HG02852 (cell line): ENCODE data around the gene PDE2A.

ENCODE experiments used
- ATAC-seq: cut with Tn5 transposase; IDR thresholded peaks from one replicate; pipeline ENCODE4 v1.9.1; 2021; ENCODE audit warnings: mild to moderate bottlenecking, moderate library complexity; ENCODE audit not compliant: unreplicated experiment

Gene PDE2A

DNA sequence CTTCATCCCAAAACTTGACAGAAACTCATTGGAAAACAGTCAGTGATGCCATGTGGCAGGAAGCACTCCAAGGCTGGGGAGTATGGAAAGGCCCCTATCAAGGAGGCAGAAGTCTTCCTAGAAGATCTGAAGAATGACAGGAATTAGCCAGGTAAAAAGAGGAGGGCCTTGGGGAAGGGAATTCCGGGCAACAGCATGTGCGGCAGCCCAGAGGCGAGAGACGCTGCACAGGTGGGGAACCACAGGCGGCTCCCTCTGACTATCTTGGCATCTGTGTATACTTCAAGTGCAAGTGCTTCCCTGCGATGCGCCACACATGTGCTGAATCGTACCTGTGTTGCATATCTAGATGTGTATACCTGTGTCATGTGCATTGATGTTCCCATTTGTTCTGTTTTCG, 12.7 kb downstream of the PDE2A start:
- ATAC-seq: no peak

DNA sequence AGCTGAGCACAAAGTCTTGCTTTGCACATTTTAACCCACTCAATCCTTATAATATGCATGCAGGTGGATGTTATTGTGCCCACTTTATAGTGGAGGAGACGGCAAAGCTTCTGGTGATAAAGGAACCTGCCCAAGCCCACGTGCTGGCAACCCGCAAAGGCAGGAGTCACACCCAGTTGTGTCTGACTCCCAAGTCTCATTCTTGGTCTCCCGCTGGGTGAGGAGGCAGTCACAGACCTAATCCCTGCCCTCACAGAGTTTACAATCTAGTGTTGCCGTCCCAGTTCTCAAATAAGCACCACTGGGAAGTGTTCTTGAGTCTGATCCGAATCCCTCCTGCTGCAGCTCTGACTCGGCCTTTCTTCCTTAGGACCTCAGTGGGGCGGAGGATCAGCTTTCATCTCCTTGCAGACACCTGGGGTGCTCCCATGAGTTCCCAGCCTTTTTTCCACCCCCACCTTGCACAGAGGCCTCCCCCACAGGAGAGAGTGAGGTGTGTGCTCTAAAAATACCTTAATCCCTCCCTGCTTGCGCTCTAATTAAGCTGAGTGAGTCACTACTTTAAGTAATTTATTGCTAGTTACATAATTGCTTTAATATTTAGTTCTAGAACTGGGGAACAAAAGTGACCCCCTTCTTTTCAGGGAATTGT, 15.1 kb downstream of the PDE2A start:
- no peak for ATAC-seq

DNA sequence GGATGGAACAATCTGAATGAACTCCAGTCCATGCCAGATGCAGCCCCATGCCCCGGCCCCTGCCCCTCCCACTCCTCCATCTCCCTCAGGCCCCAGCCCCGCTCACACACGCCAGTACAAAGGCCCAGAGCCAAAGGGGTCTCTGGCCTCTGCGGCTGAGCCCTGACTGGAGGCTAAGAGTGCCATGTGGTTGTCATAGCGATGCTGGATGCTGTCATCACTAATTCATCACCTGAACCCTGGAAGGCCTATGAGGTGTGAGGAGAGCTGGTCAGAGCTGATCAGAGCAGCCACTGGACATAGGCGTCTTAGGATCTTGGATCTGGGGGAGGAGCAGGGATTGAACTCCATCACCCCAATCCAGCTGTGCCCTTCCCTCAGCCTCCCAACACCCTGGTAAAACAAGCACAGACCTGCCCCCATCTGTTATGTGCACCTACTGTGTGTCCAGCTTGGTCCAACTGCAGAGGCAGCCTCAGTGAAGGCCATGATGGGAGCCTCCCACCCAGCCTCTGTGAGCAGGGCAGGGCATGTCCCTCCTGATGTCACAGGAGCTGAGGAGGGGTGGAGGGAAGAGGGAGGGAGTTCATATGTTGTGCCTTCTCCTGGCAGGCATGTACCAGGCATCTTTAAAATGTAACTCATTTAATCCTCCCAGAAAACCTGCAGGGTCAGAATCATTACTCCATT, 16.7 kb downstream of the PDE2A start:
- ATAC-seq: no peak

DNA sequence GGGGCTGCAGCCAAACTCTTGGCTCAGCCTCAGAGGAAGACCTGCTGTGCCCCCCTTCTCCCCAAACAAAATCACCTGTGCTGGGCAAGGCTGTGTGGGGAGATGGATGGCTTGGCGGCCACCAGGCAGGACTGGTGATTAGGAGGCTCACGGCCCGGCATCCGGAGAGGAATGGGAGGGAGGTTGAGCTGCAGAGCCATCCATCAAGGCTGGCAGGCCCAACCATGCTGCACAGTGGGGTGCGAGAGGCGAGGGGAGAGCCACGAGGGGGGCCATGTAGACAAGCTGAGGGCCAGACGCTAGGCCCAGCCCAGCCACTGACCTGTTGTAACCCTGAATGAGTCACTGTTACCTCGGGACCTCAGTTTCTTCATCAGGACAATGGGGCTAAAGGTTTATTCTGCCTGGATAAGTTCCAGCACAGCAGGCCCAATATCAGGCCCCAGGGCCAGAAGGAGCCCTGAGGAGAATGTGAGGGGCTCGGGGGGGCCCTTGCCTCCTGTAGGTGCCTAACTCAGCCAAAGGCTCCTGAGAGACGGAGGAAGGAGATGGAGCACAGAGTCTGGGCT, 18.2 kb downstream of the PDE2A start:
- ATAC-seq: no peak

GRCh38 chr11:72655014-72655413, 19.2 kb downstream of the PDE2A start:
- no peak for ATAC-seq

- no peak for ATAC-seq
Observed at GRCh38 chr11:72653649-72654048, 20.6 kb downstream of the PDE2A start.

GRCh38 chr11:72652873-72653630, 21.2 kb downstream of the PDE2A start:
- ATAC-seq: no peak

GRCh38 chr11:72652133-72652532, 22.1 kb downstream of the PDE2A start:
- ATAC-seq: no peak

DNA sequence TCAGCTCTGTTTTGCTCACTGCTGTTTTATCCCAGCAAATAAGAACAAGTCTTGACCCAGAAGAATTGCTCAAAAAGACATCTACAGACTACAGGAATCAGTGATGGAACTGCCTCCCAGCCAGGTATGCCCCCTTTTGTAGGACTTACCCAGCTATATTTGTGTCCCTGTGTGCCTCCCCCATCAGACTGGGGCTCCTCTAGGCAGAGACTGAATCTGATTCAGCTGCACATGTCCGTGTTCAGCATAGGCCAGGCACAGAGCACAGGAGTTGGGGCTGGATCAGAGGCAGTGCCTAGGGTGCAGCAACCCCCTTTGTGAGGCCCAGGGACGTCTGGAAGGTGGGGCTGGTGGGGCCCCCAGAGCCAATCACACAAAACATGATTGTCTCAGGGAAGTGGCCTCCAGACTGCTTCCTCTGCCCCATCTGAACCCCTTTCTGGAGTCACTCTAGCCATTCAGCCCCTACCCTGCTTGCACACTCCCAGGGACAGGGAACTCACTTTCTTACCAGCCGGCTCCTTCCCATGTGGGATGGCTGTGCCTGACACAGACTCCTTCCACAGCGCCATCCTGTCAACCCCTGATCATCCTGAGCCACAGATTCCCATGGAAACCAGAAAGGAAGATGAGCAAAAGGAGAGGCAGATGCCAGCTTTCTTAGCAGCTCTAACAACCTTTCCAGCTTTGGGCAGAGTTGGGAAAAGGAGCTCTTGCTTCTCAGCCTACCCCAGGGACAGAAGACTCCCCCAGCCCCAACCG, 24.8 kb downstream of the PDE2A start:
- no peak for ATAC-seq

DNA sequence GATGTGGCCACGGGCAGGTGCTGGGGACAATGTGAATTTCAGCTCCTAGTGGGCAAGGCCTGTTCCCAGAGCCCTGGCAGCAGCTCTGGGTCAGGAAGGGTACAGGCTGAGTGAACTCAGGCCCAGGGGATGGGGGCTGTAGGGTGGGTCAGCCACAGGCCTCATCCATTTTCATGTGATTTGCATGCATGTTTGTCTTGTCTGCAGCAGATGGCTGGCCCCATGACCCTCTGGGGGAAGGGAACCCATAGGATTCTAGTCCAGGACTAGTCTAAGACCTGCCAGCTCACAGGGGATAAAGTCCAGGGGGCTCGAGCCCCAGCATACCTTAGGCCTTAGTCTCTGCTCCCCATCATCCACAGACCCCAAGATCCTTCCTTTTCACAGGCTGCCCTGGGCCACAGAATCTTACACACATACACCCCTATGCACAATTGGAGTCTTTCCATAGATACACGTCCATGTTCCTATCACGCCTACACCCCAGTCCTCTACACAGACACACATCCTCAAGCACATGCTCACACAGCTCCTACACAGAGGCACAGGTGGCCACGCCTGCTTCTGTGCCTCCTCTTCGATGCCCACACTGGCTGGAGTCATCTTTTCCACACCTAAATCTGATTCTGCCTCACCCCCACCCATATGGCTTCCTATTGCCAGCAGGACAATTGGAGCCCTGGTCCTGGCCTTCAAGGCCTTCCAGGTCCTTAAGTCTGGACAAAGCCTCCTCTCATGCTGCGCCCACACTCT, 25.7 kb downstream of the PDE2A start:
- no peak for ATAC-seq

DNA sequence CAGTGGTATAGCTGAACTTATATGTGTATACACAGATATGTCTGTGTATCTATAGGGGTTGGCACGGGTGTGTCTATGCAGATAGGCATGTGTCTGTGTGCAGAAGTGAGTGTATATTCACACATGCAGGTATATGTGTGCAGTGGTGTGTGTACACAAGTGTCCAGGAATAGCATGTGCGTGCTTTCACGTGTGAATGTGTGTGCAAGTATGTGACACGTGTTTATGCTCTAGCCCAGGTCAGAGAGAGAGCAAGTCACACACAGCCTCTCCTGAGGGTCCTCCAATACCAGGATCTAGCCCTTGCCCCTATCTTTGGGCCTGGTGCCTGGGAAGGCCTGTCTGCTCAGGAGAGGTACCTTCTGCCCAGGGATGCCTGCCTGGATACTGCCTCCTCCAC, 26.3 kb downstream of the PDE2A start:
- ATAC-seq: no peak

DNA sequence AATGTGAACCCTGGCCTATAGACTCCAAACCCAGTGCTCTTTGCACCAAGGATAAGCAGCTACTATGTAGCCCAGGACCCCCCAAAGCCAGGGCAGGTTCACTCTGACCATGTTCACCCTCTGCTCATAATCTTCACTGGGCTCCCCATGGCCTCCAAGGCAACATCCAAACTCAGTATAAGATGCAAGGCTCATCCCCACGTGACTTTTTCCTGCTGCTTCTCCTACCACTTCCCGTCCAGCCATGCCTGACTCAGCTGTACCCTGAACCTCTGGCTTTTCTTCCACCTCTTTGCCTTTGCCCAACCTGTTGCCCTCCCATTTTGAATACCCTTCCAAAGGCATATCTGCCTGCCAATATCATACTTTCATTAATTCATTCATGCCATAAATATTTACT, 27.8 kb downstream of the PDE2A start:
- ATAC-seq: no peak

GRCh38 chr11:72646024-72646423, 28.2 kb downstream of the PDE2A start:
- no peak for ATAC-seq

GRCh38 chr11:72643547-72643946, 30.7 kb downstream of the PDE2A start:
- ATAC-seq: no peak

GRCh38 chr11:72642884-72643522, 31.2 kb downstream of the PDE2A start:
- ATAC-seq: no peak

DNA sequence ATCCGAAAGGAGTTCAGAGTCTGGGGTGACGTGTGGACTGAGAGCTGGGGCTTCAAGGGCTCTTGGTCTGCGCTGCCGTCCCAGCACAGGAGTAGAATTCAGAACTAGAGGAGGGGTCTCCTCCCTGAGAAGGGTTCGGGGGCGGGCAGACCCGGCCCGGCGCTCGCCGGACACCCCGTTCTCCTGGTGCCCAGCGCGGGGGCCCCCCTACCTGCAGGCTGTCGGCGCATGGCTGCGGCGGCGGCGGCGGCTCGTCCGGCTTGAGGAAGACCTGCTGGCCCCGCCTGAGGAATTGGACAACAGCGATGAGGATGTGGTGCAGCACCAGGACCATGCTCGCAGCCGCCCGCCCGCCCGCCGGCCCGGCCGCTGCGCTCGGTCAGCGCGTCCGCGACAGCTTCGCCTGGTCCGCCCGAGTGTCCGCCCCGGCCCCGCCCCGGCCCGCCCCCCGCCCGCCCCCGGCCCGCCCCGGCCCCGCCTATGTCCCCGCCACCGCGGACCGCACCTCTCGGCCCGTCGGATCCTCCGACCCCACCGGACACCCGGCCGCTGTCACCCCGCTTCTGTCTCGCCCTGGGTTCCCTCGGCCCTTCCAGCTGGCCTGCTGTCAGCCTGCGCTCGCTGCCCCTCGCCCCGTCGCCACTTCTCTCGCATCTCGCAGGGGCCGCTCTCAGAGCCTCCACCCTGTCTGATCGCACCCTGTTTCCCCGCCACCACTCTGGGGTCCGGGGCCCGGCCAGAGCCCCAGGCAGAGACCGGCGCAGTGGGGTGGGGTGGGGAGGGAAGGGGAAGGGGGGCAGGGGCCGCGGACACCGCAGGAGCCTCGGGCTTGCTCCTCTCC, 32.0 kb downstream of the PDE2A start:
- ATAC-seq: no peak

- ATAC-seq: no peak
Observed at GRCh38 chr11:72641522-72642042, 32.6 kb downstream of the PDE2A start.

DNA sequence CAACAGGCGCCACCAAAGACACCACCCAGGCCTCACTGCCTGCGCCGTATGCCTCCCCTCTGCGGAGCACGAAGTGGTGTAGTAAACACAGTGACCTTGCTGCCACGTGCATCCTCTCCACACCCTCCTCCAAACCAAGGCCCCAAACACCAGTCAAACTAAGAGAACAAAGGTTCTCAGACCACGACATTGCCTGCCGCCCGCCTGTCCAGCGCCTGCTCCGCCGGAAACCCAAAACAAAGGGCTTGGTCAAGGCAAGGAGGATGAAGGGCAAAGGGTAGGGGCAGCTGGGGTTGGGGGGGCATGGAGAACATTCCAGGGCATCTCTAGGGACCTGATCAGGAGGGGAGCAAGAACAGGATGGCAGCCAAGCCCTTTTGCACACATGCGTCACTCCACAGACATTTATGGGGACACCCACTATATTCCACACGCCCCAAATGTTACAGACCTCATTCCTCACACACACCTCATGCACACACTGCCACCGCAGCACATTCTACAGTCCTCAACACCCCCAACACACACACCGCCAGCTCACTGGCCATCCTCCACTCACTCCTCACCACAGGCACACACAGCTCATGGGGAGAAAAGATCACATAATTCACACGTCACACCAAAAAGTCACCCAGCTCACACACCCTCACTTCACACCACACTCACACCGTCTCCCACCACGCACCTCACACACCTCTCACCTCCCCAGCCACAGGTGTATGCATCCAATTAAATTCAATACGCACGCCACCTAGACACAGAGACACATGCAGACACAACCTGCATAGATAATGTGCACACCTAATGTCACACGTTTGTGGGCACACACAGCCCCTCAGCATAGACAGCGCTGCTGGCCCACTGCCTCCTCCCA, 34.5 kb downstream of the PDE2A start:
- ATAC-seq: no peak
